Measurements from ENCODE around the gene EMC8. TPM values are rescaled to one million over a fixed set of nuclear protein-coding genes. Genes with fewer than 3 reads are reported as not detected.

Gene EMC8
- total RNA-seq, 1 donor from 2014 or later = 29.2 TPM

- no peak for DNase-seq (ENCODE audit: low spot score)
- intact Hi-C loops (cut with DNase I) = no loop called here
- no peak for ATAC-seq
Measured at GRCh38 chr16:85800321-85800669, 951 bp upstream of the EMC8 start.

DNA sequence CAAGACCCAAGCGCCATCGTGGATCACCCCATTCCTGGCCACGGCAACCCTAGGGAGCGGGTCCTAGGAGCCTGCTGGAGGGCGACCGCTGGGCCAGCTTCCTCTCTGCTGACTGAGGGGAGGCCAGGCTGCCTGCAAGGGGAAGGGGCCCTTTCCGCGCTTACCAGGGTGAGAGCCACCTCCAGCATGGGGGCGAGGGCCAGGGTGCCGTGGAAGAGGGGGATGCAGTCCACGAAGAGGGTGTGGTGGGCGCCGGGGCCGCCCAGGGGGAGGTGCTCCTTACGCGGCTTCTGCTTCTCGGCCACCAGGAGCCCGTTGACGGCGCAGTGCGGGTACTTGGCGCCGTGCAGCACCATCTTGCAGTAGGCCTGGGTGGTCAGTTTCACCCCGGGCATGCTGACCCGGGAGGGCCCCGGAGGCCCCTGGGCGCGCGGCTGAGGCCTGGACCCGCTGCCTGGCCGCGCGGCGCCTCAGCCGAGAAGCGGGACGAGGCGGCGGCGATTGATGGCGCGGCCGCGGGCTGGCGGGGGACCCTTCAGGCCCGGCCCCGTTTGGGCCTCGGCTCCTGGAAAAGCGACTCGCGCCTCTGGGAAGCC lies 345 bp downstream of the EMC8 start:
- no peak for DNase-seq (ENCODE audit: low spot score)
- no peak for ATAC-seq
- intact Hi-C loops (cut with DNase I) = no loop called here

DNA sequence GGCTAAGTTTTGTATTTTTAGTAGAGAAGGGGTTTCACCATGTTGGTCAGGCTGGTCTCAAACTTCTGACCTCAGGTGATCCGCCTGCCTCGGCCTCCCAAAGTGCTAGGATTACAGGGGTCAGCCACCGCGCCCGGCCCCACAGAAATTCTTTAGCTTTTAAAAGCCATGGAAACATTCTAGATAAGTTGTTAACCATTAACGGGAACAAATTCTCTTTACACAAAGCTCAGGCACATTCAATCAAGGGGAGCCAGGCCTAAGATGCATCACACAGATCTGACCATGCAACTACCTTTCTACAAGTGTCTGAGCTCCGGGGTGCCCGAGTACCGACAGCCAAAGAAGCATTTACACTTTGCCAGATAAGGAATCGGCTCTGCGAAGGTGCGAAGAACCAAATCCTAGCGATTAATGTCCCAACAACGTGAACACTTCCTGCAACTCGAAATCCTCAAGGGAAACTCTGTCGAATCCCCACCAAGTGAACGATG lies 1.0 kb downstream of the EMC8 start:
- ATAC-seq (no peak), DNase-seq (ENCODE audit: low spot score) (no peak)
- intact Hi-C loops (cut with DNase I) = no loop called here

- ATAC-seq (no peak), DNase-seq (ENCODE audit: low spot score) (no peak)
- intact Hi-C loops (cut with DNase I) = no loop called here
Measured at GRCh38 chr16:85796599-85796998, 2.7 kb downstream of the EMC8 start.

- intact Hi-C loops (cut with DNase I) = no loop called here
- ATAC-seq (no peak), DNase-seq (ENCODE audit: low spot score) (no peak)
Measured at GRCh38 chr16:85796152-85796551, 3.2 kb downstream of the EMC8 start.

- no peak for ATAC-seq
- DNase-seq (ENCODE audit: low spot score) = no peak
- intact Hi-C loops (cut with DNase I) = no loop called here
Measured at GRCh38 chr16:85794696-85795095, 4.6 kb downstream of the EMC8 start.

GRCh38 chr16:85793662-85794298 lies 5.6 kb downstream of the EMC8 start:
- no peak for ATAC-seq
- intact Hi-C loops (cut with DNase I) = no loop called here
- no peak for DNase-seq (ENCODE audit: low spot score)

DNA sequence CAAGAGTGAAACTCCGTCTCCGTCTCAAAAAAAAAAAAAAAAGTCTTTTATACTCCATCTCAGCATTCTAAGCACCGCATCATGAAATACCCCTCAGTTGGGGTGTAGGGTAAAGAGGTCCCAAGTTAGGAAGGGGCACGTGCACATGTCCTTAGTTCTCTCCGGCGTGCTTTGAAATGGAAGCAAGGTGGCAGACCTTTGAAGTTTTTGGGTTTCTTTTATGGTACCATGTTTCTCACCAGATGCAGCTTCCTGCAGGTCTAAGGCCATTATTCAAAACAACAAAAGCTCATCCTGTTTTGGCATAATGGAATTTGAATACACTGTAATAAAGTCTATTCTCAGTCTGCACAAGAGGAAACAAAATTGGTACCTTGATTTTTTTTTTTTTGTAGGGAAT lies 9.6 kb downstream of the EMC8 start:
- intact Hi-C loops (cut with DNase I) = no loop called here
- ATAC-seq = no peak
- no peak for DNase-seq (ENCODE audit: low spot score)

DNA sequence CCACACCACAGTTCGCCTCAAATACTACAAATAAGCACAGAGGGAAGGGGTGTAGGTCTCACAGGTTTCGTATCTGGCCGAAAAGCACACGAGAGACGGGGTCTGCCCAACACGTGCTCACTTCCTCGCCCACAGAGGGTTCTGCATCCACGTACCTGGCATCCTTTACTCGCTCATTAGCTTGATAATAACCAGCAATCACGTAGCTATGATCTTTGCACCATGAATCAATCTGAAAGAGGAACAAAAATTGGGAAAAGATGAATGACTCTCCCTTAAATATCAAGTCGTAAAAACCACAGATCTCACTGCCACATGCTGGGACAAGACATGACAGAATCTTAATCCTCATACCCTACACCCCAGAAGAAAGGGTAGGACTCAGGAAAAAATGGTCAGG lies 10.5 kb downstream of the EMC8 start:
- DNase-seq (ENCODE audit: low spot score) (no peak), ATAC-seq (no peak)
- intact Hi-C loops (cut with DNase I) = no loop called here

GRCh38 chr16:85785927-85786326 lies 13.4 kb downstream of the EMC8 start:
- ATAC-seq = no peak
- intact Hi-C loops (cut with DNase I) = no loop called here

GRCh38 chr16:85784813-85785212 lies 14.5 kb downstream of the EMC8 start:
- no peak for ATAC-seq
- intact Hi-C loops (cut with DNase I) = no loop called here
- DNase-seq (ENCODE audit: low spot score) = no peak

More at GRCh38 chr16:85785927-85786326, 13.4 kb downstream of the EMC8 start:
- DNase-seq (ENCODE audit: low spot score) = no peak

- DNase-seq (ENCODE audit: low spot score) (no peak), ATAC-seq (no peak)
- intact Hi-C loops (cut with DNase I) = no loop called here
Measured at GRCh38 chr16:85783441-85783840, 15.9 kb downstream of the EMC8 start.

DNA sequence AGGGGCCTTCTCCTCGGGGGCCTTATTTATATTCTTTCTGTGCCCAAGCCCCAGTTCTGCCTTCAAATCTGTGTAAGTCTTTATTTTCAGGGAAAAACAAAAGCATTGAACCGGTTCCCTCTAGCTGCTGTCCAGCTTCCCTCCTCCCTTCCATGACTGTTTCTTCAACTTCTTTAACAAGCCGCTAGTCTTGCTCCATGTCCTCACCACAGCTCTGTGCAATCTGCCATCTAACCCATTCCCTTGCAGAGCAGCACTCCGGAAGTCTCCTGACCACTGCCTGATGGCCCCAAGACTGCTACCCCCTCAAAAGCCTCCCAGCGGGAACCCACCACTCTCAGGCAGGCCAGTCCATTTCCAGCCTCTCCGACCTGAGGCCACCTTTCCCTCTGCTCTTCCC lies 16.9 kb downstream of the EMC8 start:
- no peak for DNase-seq (ENCODE audit: low spot score)
- ATAC-seq = no peak
- intact Hi-C loops (cut with DNase I) = no loop called here

DNA sequence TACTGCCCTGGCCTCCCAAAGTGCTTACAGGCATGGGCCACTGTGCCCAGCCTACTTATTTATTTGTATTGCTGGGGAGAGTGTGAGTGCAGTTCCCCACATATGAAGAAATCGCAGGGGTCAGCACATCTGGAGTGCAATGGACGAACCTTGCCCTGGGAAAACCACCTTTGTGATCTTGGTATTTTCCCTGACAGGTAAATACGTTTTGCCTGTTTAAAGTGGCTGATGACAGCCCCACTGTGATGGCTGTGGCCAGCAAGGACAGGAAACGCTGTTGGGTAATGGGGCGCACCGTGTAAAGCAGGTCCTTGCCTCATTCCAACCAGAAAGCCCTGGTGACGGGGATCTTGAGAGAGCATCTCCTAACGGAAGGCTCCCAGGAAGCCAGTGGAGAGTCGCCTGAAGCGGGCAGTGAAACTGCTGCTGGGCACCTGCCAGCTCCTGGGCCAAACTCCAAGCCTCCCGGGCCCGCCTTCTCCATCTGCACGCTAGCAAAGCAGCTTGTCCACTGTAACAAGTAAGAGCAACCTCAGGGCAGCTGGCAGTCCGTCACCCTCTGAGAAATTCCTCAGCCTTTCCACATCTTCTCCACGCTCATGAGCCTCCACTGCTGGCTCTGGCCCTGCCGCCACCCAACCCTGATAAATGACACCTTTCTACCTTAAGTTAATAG lies 17.5 kb downstream of the EMC8 start:
- DNase-seq (ENCODE audit: low spot score) = no peak
- peak; percentile 27 for ATAC-seq
- intact Hi-C loops (cut with DNase I) = no loop called here

DNA sequence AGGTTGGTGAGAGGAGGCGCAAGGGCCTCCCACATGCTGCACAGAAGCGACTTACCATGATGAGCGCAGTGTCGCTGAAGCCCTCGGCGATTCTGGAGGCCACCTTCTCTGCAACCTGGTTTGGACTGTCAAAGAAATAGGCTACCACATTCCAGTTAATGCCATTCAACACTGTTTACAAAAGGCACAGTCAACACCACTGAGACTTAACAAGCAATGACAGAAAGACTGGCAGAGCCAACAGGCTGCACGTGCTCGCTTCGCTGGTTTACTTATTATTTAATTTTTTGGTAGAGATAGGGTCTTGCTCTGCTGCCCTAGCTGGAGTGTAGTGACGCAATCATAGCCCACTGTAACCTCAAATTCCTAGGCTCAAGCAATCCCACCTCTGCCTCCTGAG lies 18.2 kb downstream of the EMC8 start:
- intact Hi-C loops (cut with DNase I) = no loop called here
- ATAC-seq = no peak
- DNase-seq (ENCODE audit: low spot score) = no peak

DNA sequence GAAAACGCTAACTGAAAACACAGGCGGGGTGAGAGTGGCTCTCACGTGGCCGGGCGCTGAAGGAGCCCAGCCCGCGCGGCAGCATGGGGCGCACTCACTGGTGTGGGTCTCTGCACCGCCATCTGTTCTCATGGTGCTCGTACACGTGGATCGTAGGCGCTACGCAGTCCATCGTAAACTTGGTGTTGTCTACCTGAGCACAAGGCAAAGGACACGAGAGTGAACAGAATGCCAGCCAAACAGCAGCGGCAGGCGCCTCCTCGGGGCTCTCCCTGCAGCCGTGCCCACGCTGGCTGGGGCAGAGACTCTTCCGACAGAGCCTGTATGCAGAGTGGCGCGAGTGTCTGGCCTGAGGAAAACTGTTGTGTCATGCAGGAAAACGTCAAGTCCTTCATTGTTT lies 19.1 kb downstream of the EMC8 start:
- intact Hi-C loops (cut with DNase I) = no loop called here
- DNase-seq (ENCODE audit: low spot score) = no peak
- no peak for ATAC-seq

DNA sequence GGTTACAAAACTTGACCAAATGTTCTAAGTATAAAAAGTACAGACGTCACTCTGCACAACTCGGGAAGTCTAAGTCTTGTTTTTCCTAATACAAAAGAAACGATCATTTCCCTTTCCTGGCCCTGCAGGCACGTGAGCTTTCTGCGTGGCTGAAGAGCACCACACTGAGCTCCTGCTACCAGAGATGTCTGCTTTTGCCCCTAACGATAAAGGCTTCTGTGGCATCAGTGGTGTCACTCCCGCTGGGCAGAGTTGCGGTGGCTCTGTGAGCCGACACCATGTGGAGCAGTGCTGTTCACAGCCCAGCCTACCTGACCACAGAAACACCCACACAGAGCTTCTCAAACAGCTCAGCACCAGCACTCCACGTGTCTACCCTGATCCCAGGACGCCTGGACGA lies 20.5 kb downstream of the EMC8 start:
- intact Hi-C loops (cut with DNase I) = no loop called here
- no peak for DNase-seq (ENCODE audit: low spot score)
- ATAC-seq = no peak

- intact Hi-C loops (cut with DNase I) = no loop called here
- no peak for DNase-seq (ENCODE audit: low spot score)
- ATAC-seq = no peak
Measured at GRCh38 chr16:85777583-85778310, 21.6 kb downstream of the EMC8 start.

GRCh38 chr16:85774811-85775210 lies 24.5 kb downstream of the EMC8 start:
- DNase-seq (ENCODE audit: low spot score) (no peak), ATAC-seq (no peak)
- intact Hi-C loops (cut with DNase I) = no loop called here

DNA sequence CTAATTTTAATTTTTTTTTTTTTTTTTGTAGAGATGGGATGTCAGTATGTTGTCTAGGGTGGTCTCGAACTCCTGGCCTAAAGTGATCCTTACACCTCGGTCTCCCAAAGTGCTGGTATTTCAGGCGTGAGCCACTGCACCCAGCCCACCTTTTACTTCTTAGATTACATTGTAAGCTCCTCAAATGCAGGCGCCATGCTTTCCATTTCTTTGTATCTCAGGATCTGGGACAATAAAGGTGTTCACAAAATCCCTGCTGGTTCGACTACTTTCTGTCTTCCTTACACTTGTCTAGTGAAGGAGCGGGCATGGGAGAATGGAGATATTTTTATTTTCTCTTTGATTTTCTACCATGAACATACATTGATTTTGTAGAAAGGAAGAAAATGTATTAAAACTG lies 25.2 kb downstream of the EMC8 start:
- no peak for DNase-seq (ENCODE audit: low spot score)
- intact Hi-C loops (cut with DNase I) = no loop called here
- no peak for ATAC-seq
